OCI-LY7 (cell line): ENCODE results near the gene MAP2K2. TPM values are rescaled to one million over a fixed set of nuclear protein-coding genes. Genes with fewer than 3 reads are reported as not detected.

Source experiments
- BruUV-seq: library from RNA; stranded (reverse); fragments of 400-500 nt; replicated peaks from 2 replicates; lab custom pipeline; 2021; lab: Mats Ljungman, UMichigan
- CTCF ChIA-PET: fragments of 300-600 bp; sonication (Branson Sonifier 250); formaldehyde crosslinking; loops from one replicate; lab custom pipeline; 2022; ENCODE audit warnings: antibody characterized with exemption; ENCODE audit not compliant: unreplicated experiment; lab: Charles Lee
- POLR2A ChIA-PET: fragments of 300-600 bp; sonication (Branson Sonifier 250); formaldehyde crosslinking; loops from one replicate; lab custom pipeline; 2022; ENCODE audit warnings: antibody characterized with exemption; lab: Charles Lee
- DNase-seq: peaks from one replicate; pipeline ENCODE4 v3.0.0-alpha.2; 2015; ENCODE audit warnings: low spot score
- H2AFZ ChIP-seq: fragments of 200-600 bp; sonication (generic), shearing (Covaris generic); 2 replicates; pipeline ENCODE4 v1.6.1; 2014; ENCODE audit warnings: mild to moderate bottlenecking, antibody characterized with exemption, low read length, moderate library complexity
- H3K27ac ChIP-seq: fragments of 200-600 bp; sonication (generic); 2 replicates; pipeline ENCODE4 v1.5.1; 2014; ENCODE audit warnings: mixed run types, low read depth, mild to moderate bottlenecking, moderate library complexity, low read length, inconsistent platforms; ENCODE audit not compliant: poor library complexity, severe bottlenecking
- H3K36me3 ChIP-seq: fragments of 200-600 bp; sonication (generic); 2 replicates; pipeline ENCODE4 v1.6.1; 2014; ENCODE audit warnings: mild to moderate bottlenecking, antibody characterized with exemption, low read length, moderate library complexity, mixed read lengths; ENCODE audit not compliant: insufficient read depth
- H3K4me1 ChIP-seq: fragments of 200-600 bp; sonication (generic); 2 replicates; pipeline ENCODE4 v1.5.1; 2014; ENCODE audit warnings: mild to moderate bottlenecking, low read length; ENCODE audit not compliant: insufficient read depth, poor library complexity, severe bottlenecking
- H3K4me2 ChIP-seq: fragments of 200-600 bp; sonication (generic); 2 replicates; pipeline ENCODE4 v1.6.1; 2014; ENCODE audit warnings: mild to moderate bottlenecking, low read length
- H3K4me3 ChIP-seq: fragments of 200-600 bp; sonication (generic); 2 replicates; pipeline ENCODE4 v1.5.1; 2014; ENCODE audit warnings: mild to moderate bottlenecking, low read depth, low read length; ENCODE audit not compliant: poor library complexity, severe bottlenecking
- H3K79me2 ChIP-seq: fragments of 200-600 bp; sonication (generic); 2 replicates; pipeline ENCODE4 v1.6.1; 2016; ENCODE audit warnings: low read depth, mild to moderate bottlenecking, low read length, moderate library complexity, mixed read lengths; ENCODE audit not compliant: insufficient read depth
- H3K9me2 ChIP-seq: fragments of 200-600 bp; sonication (generic); 2 replicates; pipeline ENCODE4 v1.6.1; 2016; ENCODE audit warnings: mild to moderate bottlenecking, low read length, mixed read lengths; ENCODE audit not compliant: insufficient read depth
- H3K9me3 ChIP-seq: fragments of 200-600 bp; sonication (generic); 2 replicates; pipeline ENCODE4 v1.6.1; 2014; ENCODE audit warnings: mild to moderate bottlenecking, mixed run types, low read length, mixed read lengths
- H4K20me1 ChIP-seq: fragments of 200-600 bp; sonication (generic); 2 replicates; pipeline ENCODE4 v1.6.1; 2014; ENCODE audit warnings: mild to moderate bottlenecking, antibody characterized with exemption, low read length, moderate library complexity, mixed read lengths; ENCODE audit not compliant: insufficient read depth
- EZH2phosphoT487 ChIP-seq: fragments of 200-600 bp; sonication (generic); IDR thresholded peaks from 2 replicates; pipeline ENCODE4 v1.6.1; 2018; ENCODE audit warnings: low read depth, borderline replicate concordance, mild to moderate bottlenecking, mixed run types, antibody characterized with exemption, low read length, moderate library complexity, mixed read lengths
- intact Hi-C: fragments of 100-400 bp; cut with micrococcal nuclease; formaldehyde crosslinking; loops from one replicate; pipeline ENCODE4 v1.10.0; 2022; ENCODE audit not compliant: unreplicated experiment
- total RNA-seq, 2 experiments: library from RNA; depleted of rRNA in 1 of 2; stranded (reverse); fragments of >200 nt in 1 of 2; shearing (Covaris generic) in 1 of 2; gene quantifications; 2 replicates each; pipeline ENCODE4 v1.2.3, GENCODE V29; 2014 to 2022
- TF ChIP-seq, protein P1 (sequence below): fragments of 200-600 bp; sonication (generic); conservative IDR thresholded peaks from 2 replicates; pipeline ENCODE4 v1.5.1; 2014; ENCODE audit warnings: mild to moderate bottlenecking, antibody characterized with exemption, low read length, moderate library complexity, mixed read lengths

The MAP2K2 gene
- total RNA-seq, 2 experiments from 2014 or later, result 105 to 116 TPM

- H3K4me2 ChIP-seq, result peak overlapping the region; percentile 73
- peak; percentile 20 for DNase-seq
- intact Hi-C loops, result loop anchor here (5.0 kb wide), 1 partner anchor 120 kb away; the partner anchor contains the start of genes ANKRD24 and SIRT6
- ChIA-PET POLR2A (interaction anchor here (0.6 kb wide), 1 partner anchor 719 kb away, joined by 3 read pairs; no protein-coding TSS in a partner anchor), CTCF (no interaction called here)
- BruUV-seq, result no TSS peak
- no peaks in the 10 kb centered on the region for H3K9me3 ChIP-seq
- H3K9me2 ChIP-seq, result no peaks in the 10 kb centered on the region
- H3K27ac ChIP-seq, result peak overlapping the region; percentile 37
- H3K4me3 ChIP-seq, result peak overlapping the region; percentile 98
- peaks cover 46% of the 10 kb centered on the region for H3K4me1 ChIP-seq
- peaks cover 82% of the 10 kb centered on the region for H3K79me2 ChIP-seq
- peaks cover 62% of the 10 kb centered on the region for H3K36me3 ChIP-seq
- peaks cover 34% of the 10 kb centered on the region for H4K20me1 ChIP-seq
- H2AFZ ChIP-seq, result no peak overlapping the region
- TF ChIP-seq, protein P1, sequence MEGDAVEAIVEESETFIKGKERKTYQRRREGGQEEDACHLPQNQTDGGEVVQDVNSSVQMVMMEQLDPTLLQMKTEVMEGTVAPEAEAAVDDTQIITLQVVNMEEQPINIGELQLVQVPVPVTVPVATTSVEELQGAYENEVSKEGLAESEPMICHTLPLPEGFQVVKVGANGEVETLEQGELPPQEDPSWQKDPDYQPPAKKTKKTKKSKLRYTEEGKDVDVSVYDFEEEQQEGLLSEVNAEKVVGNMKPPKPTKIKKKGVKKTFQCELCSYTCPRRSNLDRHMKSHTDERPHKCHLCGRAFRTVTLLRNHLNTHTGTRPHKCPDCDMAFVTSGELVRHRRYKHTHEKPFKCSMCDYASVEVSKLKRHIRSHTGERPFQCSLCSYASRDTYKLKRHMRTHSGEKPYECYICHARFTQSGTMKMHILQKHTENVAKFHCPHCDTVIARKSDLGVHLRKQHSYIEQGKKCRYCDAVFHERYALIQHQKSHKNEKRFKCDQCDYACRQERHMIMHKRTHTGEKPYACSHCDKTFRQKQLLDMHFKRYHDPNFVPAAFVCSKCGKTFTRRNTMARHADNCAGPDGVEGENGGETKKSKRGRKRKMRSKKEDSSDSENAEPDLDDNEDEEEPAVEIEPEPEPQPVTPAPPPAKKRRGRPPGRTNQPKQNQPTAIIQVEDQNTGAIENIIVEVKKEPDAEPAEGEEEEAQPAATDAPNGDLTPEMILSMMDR, result no peak
- no peak for TF ChIP-seq EZH2phosphoT487
Measured at GRCh38 chr19:4061683-4062418, 62.1 kb downstream of the MAP2K2 start.

DNA sequence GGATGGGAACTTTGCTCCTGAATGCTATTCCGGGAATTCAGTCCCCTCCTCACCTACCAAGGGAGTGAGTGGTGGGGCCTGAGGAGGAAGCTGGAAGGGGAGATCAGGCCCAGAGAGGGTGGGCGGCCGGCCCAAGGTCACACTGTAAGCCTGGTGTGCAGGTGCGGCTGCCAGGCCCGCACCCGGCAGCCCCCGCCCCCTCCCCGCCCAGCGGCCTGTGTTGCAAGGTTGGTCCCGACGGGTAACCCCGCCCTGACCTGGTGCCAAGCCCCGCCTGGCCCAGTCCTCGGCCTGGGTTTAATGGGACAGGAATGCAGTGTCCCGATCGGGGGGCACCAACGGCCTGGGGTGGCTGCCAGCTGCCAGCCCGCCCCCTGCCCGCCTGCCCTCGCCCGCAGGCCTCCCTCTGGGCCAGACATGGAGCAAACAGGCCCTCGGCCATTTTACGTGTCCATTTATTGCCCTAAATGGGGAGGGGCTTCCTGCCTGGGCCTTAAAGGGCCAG, 62.7 kb downstream of the MAP2K2 start:
- H3K79me2 ChIP-seq, result peaks cover 87% of the 10 kb centered on the region
- ChIA-PET POLR2A (interaction anchor here (0.6 kb wide), 1 partner anchor 719 kb away, joined by 3 read pairs; no protein-coding TSS in a partner anchor), CTCF (no interaction called here)
- H3K4me2 ChIP-seq, result peak overlapping the region; percentile 73
- TF ChIP-seq EZH2phosphoT487, result no peak
- TF ChIP-seq, protein P1, result no peak
- H3K9me3 ChIP-seq, result no peaks in the 10 kb centered on the region
- peak overlapping the region; percentile 98 for H3K4me3 ChIP-seq
- H3K27ac ChIP-seq, result peak overlapping the region; percentile 37
- H3K9me2 ChIP-seq, result no peaks in the 10 kb centered on the region
- peaks cover 34% of the 10 kb centered on the region for H4K20me1 ChIP-seq
- peak; percentile 46 for DNase-seq
- intact Hi-C loops, result loop anchor here (5.0 kb wide), 1 partner anchor 121 kb away; the partner anchor contains the start of genes ANKRD24 and SIRT6
- H2AFZ ChIP-seq, result no peak overlapping the region
- H3K4me1 ChIP-seq, result peaks cover 46% of the 10 kb centered on the region
- no TSS peak for BruUV-seq
- peaks cover 63% of the 10 kb centered on the region for H3K36me3 ChIP-seq
